SK-N-SH treated with all-trans-retinoic acid at 6 μM for 48 hours (cell line): ENCODE data around the gene ZNF177.
A peak's percentile ranks its signal among the peaks of the same experiment; 100 is the strongest.

Experiments
- ATAC-seq: fragments of 200-7000 bp; cut with Tn5 transposase; 3 replicates; pipeline ENCODE4 v1.9.1; 2020; ENCODE audit warnings: mild to moderate bottlenecking, moderate library complexity
- ARNTL ChIP-seq: fragments of 450-650 bp; formaldehyde crosslinking; IDR thresholded peaks from 2 replicates; pipeline ENCODE4 v1.5.0; 2020; ENCODE audit warnings: low read depth, mild to moderate bottlenecking, moderate library complexity, borderline replicate concordance
- ESRRG ChIP-seq: fragments of 250-450 bp; sonication (Bioruptor Pico); IDR thresholded peaks from 2 replicates; pipeline ENCODE4 v1.6.1; 2021; ENCODE audit warnings: mild to moderate bottlenecking
- GLIS3 ChIP-seq: fragments of 250-450 bp; sonication (Bioruptor Pico); IDR thresholded peaks from 2 replicates; pipeline ENCODE4 v1.5.0; 2020; ENCODE audit warnings: mild to moderate bottlenecking, moderate library complexity
- ISL1 ChIP-seq: fragments of 250-450 bp; sonication (Bioruptor Pico); IDR thresholded peaks from 2 replicates; pipeline ENCODE4 v2.1.2; 2022; ENCODE audit warnings: mild to moderate bottlenecking, moderate library complexity
- OSR1 ChIP-seq: fragments of 250-450 bp; sonication (Bioruptor Pico); IDR thresholded peaks from 2 replicates; pipeline ENCODE4 v1.8.0; 2022; ENCODE audit warnings: moderate library complexity, mild to moderate bottlenecking, inconsistent platforms
- PATZ1 ChIP-seq: fragments of 250-450 bp; sonication (Bioruptor Pico); IDR thresholded peaks from 2 replicates; pipeline ENCODE4 v1.8.0; 2020; ENCODE audit warnings: mild to moderate bottlenecking, moderate library complexity, borderline replicate concordance
- PPARA ChIP-seq: fragments of 250-450 bp; sonication (Bioruptor Pico); IDR thresholded peaks from 2 replicates; pipeline ENCODE4 v1.5.0; 2020; ENCODE audit warnings: mild to moderate bottlenecking, borderline replicate concordance
- RARB ChIP-seq: fragments of 250-450 bp; sonication (Bioruptor Pico); IDR thresholded peaks from 2 replicates; pipeline ENCODE4 v1.8.0; 2021; ENCODE audit warnings: mild to moderate bottlenecking, moderate library complexity
- SNAI2 ChIP-seq: fragments of 250-450 bp; sonication (Bioruptor Pico); IDR thresholded peaks from 2 replicates; pipeline ENCODE4 v1.5.0; 2020; ENCODE audit warnings: mild to moderate bottlenecking, moderate library complexity
- TCF4 ChIP-seq: fragments of 250-450 bp; sonication (Bioruptor Pico); IDR thresholded peaks from 2 replicates; pipeline ENCODE4 v1.8.0; 2021; ENCODE audit warnings: mild to moderate bottlenecking, moderate library complexity, borderline replicate concordance
- TOX ChIP-seq: fragments of 250-450 bp; sonication (Bioruptor Pico); IDR thresholded peaks from 2 replicates; pipeline ENCODE4 v1.8.0; 2021; ENCODE audit warnings: mild to moderate bottlenecking, moderate library complexity, borderline replicate concordance
- TSHZ2 ChIP-seq: fragments of 250-450 bp; sonication (Bioruptor Pico); IDR thresholded peaks from 2 replicates; pipeline ENCODE4 v1.5.0; 2020; ENCODE audit warnings: mild to moderate bottlenecking, moderate library complexity
- ZC3H10 ChIP-seq: fragments of 250-450 bp; sonication (Bioruptor Pico); IDR thresholded peaks from 2 replicates; pipeline ENCODE4 v1.5.1; 2021; ENCODE audit warnings: mild to moderate bottlenecking, moderate library complexity
- ZFP3 ChIP-seq: fragments of 250-450 bp; sonication (Bioruptor Pico); IDR thresholded peaks from 2 replicates; pipeline ENCODE4 v1.5.0; 2020; ENCODE audit warnings: mild to moderate bottlenecking, moderate library complexity
- ZFP30 ChIP-seq: fragments of 450-650 bp; formaldehyde crosslinking; IDR thresholded peaks from 2 replicates; pipeline ENCODE4 v1.5.0; 2022; ENCODE audit warnings: mild to moderate bottlenecking, moderate library complexity
- ZNF565 ChIP-seq: fragments of 450-650 bp; formaldehyde crosslinking; conservative IDR thresholded peaks from 2 replicates; pipeline ENCODE4 v1.5.0; 2020; ENCODE audit warnings: low read depth, mild to moderate bottlenecking, moderate library complexity
- ZNF70 ChIP-seq: fragments of 450-650 bp; formaldehyde crosslinking; IDR thresholded peaks from 2 replicates; pipeline ENCODE4 v1.5.0; 2020; ENCODE audit warnings: mild to moderate bottlenecking, moderate library complexity
- ZNF8 ChIP-seq: fragments of 450-650 bp; formaldehyde crosslinking; IDR thresholded peaks from 2 replicates; pipeline ENCODE4 v1.5.0; 2020; ENCODE audit warnings: mild to moderate bottlenecking, moderate library complexity
- TF ChIP-seq, protein P1 (sequence below): fragments of 250-450 bp; sonication (Bioruptor Pico); IDR thresholded peaks from 2 replicates; pipeline ENCODE4 v1.8.0; 2021; ENCODE audit warnings: low read depth, mild to moderate bottlenecking, moderate library complexity, borderline replicate concordance
- TF ChIP-seq, protein P2 (sequence below): fragments of 250-450 bp; sonication (Bioruptor Pico); IDR thresholded peaks from 2 replicates; pipeline ENCODE4 v1.5.1; 2021; ENCODE audit warnings: mild to moderate bottlenecking, moderate library complexity
- TF ChIP-seq, protein P3 (sequence below): fragments of 250-450 bp; sonication (Bioruptor Pico); IDR thresholded peaks from 2 replicates; pipeline ENCODE4 v1.5.1; 2020; ENCODE audit warnings: low read depth, mild to moderate bottlenecking, moderate library complexity

The ZNF177 gene

GRCh38 chr19:9342610-9343304 lies 20.1 kb upstream of the ZNF177 start:
- ATAC-seq: no peak
- no peak for TF ChIP-seq PATZ1
- TF ChIP-seq TCF4 (CRISPR knock-in tag): no peak
- TF ChIP-seq ZNF70 (CRISPR knock-in tag): no peak
- TF ChIP-seq TOX: no peak
- TF ChIP-seq ZFP30: no peak
- TF ChIP-seq, protein P1, sequence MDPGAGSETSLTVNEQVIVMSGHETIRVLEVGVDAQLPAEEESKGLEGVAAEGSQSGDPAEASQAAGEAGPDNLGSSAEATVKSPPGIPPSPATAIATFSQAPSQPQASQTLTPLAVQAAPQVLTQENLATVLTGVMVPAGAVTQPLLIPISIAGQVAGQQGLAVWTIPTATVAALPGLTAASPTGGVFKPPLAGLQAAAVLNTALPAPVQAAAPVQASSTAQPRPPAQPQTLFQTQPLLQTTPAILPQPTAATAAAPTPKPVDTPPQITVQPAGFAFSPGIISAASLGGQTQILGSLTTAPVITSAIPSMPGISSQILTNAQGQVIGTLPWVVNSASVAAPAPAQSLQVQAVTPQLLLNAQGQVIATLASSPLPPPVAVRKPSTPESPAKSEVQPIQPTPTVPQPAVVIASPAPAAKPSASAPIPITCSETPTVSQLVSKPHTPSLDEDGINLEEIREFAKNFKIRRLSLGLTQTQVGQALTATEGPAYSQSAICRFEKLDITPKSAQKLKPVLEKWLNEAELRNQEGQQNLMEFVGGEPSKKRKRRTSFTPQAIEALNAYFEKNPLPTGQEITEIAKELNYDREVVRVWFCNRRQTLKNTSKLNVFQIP (CRISPR knock-in tag): no peak
- TF ChIP-seq ZFP3: no peak
- TF ChIP-seq, protein P2, sequence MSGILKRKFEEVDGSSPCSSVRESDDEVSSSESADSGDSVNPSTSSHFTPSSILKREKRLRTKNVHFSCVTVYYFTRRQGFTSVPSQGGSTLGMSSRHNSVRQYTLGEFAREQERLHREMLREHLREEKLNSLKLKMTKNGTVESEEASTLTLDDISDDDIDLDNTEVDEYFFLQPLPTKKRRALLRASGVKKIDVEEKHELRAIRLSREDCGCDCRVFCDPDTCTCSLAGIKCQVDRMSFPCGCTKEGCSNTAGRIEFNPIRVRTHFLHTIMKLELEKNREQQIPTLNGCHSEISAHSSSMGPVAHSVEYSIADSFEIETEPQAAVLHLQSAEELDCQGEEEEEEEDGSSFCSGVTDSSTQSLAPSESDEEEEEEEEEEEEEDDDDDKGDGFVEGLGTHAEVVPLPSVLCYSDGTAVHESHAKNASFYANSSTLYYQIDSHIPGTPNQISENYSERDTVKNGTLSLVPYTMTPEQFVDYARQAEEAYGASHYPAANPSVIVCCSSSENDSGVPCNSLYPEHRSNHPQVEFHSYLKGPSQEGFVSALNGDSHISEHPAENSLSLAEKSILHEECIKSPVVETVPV: no peak
- TF ChIP-seq ARNTL (CRISPR knock-in tag): no peak
- TF ChIP-seq, all 23 proteins: peak for 0

DNA sequence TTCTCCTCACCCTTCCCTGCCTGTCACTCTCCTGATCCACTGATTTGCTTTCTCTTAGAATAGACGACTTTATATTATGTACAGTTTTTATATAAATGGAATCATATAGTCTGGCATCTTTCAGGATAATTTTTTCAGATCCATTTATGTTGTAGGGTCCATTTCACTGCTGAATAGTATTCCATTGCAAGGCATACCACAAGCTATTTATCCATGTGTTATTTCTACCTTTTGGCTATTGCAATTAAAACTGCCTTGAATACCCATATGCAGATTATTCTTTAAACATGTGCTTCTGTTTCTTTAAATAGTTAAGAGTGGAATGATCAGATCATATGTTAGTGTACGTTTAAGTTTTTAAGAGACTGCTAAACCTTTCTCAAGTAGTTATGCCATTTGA lies 17.8 kb upstream of the ZNF177 start:
- TF ChIP-seq ZNF8 (CRISPR knock-in tag): peak; percentile 94
- TF ChIP-seq SNAI2: no peak
- TF ChIP-seq, all 23 proteins: peak for 1

GRCh38 chr19:9348253-9348652 lies 14.6 kb upstream of the ZNF177 start:
- no peak for ATAC-seq
- no peak for TF ChIP-seq ZFP30
- TF ChIP-seq TOX: no peak
- TF ChIP-seq ZC3H10 (CRISPR knock-in tag): no peak
- TF ChIP-seq, all 23 proteins: peak for 0

More for the DNA sequence above, 17.8 kb upstream of the ZNF177 start:
- no peak for ATAC-seq

DNA sequence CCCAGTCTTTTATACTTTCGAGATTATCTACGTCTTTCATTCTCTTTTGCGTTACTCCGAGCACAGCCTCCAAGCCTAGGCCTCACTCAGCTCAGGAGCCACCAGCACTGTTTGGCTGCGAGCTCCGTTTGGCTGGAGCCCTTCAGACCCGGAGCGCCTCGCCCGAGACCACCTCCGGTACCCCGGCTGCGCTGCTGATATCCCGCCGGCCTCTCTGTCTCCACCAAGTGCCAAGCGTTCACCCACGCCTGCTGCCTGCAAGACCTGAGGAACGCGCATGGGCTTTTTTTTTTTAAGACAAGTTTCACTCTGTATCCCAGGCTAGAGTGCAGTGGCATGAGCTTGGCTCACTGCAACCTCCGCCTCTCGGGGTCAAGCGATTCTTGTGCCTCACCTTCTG lies 14.1 kb upstream of the ZNF177 start:
- no peak for ATAC-seq
- TF ChIP-seq PPARA (CRISPR knock-in tag) (no peak), GLIS3 (no peak), TSHZ2 (CRISPR knock-in tag) (no peak), ZFP3 (no peak), TCF4 (CRISPR knock-in tag) (no peak), SNAI2 (no peak), PATZ1 (no peak), ISL1 (CRISPR knock-in tag) (no peak), OSR1 (no peak), ZNF565 (CRISPR knock-in tag) (no peak), ARNTL (CRISPR knock-in tag) (no peak), ZNF70 (CRISPR knock-in tag) (no peak), RARB (CRISPR knock-in tag) (no peak), ZC3H10 (CRISPR knock-in tag) (no peak), TOX (no peak), ESRRG (CRISPR knock-in tag) (no peak)
- TF ChIP-seq, protein P1 (CRISPR knock-in tag): no peak
- TF ChIP-seq, protein P3, sequence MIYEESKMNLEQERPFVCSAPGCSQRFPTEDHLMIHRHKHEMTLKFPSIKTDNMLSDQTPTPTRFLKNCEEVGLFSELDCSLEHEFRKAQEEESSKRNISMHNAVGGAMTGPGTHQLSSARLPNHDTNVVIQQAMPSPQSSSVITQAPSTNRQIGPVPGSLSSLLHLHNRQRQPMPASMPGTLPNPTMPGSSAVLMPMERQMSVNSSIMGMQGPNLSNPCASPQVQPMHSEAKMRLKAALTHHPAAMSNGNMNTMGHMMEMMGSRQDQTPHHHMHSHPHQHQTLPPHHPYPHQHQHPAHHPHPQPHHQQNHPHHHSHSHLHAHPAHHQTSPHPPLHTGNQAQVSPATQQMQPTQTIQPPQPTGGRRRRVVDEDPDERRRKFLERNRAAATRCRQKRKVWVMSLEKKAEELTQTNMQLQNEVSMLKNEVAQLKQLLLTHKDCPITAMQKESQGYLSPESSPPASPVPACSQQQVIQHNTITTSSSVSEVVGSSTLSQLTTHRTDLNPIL (CRISPR knock-in tag): no peak
- TF ChIP-seq, protein P2: no peak
